ENCODE results near the gene CORT.
"Not testable (repeated sequence)": the region's sequence is repeated elsewhere in the genome, so short reads cannot be mapped to it uniquely, and the experiment has no call there.

Gene CORT

DNA sequence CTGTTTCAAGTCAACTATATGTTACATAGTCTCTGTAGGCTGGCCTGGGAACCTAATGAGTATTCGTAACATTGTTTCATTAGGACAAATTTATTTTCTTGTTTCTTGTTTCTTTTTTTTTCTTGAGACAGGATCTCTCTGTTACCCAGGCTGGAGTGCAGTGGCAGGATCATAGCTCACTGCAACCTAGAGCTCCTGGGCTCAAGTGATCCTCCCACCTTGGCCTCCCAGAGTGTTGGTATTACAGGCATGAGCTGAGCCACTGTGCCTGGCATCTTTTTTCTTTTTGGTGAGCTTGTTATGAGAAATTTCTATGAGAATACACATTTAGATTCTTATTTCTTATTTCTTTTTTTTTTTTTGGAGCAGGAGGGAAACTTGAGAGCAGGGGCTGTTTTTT, 12.8 kb upstream of the CORT start:
- DNase-seq = no peak

DNA sequence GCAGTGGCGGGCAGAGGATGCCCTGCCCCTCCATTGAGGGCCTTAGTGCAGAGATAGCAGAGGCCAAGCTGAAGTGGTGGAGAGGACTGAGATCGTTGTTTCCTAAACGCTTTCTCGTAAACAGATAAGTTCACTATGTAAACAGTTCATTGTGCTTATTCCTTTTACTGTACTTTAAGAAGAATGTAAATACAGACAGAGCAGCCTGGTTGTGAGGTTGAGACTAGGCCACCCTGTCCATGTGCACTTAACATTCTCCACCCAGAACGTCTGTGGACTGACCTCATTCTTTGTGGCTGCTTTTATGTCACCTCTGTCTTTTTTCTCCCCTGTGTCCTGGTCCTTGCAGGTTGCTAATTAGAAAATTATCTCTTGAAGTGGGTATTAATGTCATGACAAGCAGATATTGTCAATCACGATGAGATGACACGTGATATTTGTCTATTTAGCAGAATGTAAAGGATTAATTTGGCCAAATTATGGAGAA, 11.1 kb upstream of the CORT start:
- DNase-seq = no peak

DNA sequence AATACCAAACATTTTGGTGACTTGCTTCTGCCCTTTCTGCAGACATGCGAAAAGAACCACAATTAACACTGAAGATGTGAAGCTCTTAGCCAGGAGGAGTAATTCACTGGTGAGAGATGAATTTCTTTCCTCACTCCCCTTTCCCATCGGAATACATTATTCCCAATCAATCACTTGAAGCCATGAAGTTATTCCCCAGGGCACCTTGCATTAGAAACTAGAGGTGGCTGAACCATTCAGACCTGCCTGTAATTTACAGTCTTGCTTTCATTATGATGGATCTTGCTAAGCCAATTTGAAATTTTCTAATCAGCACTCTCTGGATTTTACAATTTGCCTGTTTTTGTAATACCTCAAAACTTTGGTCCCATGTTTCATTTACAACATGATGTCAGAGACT, 9.5 kb upstream of the CORT start:
- no peak for DNase-seq

DNA sequence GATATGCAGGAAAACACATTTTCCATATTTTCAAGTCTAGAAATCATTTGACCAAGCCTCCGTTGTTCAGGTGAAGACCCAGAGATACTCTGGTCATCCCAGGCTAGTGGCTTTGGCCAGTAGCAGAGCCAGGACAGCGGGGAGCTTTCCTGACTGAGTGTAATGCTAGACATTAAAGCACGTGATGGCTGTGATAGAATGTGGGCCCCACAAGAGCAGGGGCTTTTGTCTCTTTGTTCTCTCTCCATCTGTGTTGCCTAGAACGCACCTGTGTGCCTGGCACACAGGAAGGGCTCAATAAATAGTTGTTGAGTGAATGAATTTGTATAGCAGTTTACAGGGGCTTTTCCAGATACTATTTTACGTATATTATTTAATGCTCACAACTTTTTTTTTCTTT, 9.0 kb upstream of the CORT start:
- DNase-seq = no peak

DNA sequence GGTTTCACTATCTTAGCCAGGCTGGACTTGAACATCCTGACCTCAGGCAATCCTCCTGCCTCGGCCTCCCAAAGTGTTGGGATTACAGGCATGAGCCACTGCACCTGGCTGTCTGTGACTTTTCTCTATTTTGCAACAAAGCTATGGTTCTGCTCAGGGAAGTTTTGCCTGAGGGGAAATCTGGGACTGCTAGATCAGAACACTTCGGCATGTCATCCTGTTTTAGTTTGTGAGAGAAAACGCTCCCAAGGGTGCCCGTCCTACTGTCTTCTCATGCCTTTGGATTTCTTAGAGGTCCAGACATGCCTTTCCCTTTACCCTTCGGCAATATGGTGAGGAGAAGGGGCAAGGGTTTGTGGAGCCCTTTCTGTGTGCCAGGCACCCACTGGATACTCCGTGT, 5.6 kb upstream of the CORT start:
- no peak for DNase-seq

DNA sequence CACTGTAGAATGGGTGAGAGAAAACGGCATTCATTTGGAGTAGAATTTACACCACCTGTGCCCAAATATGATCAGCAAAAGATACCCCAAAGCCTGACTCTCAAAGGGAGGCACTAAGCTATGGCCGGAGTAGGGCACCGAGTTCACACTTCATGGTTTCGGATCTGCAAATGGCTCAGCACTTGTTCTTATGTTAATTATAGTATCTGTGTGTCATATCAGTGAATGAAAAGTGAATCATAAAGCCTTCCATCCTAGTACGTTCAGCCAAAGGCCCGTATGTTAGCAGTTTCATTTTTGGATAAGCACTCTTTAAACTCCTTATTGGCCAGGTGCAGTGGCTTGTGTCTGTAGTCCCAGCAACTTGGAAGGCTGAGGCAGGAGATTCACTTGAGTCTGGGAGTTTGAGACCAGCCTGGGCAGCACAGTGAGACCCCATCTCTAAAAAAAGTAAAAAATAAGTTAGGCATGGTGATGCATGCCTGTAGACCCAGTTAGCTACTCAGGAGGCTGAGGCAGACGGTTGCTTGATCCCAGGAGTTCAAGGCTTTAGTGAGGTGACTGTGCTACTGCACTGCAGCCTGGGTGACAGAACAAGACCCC, 4.9 kb upstream of the CORT start:
- no peak for DNase-seq

DNA sequence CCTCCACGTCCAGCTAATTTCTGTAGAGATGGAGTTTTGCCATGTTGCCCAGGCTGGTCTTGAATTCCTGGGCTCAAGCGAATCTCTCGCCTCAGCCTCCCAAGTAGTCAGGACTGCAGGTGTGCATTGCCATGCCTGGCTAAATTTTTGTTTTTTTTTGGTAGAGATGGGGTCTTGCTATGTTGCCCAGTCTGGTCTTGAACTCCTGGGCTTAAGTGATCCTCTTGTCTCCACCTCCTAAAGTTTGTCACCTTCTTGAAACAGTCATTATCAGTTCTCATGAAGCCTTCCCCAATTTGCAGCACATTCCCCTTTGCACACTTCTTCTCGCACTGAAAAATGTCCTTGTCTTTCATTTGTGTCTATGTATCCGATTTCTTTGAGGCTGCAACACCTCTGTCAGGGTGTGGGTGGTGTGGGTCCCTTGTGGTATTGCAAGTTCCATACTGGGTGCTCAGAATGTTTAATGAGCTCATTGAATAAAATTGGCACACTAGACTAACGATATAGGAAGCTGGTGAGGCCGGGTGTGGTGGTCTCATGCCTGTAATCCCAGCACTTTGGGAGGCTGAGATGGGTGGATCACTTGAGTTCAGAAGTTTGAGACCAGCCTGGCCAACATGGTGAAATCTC, 2.9 kb upstream of the CORT start:
- no peak for DNase-seq

DNA sequence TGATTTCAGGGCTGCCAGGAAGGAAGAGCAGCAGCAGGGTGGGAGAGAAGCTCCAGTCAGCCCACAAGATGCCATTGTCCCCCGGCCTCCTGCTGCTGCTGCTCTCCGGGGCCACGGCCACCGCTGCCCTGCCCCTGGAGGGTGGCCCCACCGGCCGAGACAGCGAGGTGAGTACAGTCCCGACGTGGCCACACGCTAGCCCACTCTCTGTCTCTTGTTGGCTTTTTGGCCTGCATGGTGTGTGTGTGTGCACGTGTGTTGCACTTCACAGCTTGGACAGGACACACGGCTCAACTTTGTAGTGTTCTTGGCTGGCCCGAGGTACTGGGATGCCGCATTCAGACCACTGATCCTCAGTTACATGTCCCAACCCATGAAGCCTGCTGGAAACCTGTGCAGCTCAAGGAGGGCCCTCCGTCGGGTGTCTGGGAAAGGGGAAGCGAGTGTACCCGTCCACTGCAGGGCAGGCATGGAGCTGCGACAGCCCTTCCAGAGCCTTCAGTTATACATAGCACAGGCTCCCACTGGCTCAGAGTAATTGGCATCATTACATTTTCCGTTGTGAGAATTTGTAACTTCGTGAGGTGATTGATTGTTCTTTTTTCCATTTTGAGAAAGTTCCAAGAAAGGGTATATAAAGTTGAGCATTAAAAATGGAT, 454 bp downstream of the CORT start:
- peak in 1 of 58 donors; percentile 9 for DNase-seq

DNA sequence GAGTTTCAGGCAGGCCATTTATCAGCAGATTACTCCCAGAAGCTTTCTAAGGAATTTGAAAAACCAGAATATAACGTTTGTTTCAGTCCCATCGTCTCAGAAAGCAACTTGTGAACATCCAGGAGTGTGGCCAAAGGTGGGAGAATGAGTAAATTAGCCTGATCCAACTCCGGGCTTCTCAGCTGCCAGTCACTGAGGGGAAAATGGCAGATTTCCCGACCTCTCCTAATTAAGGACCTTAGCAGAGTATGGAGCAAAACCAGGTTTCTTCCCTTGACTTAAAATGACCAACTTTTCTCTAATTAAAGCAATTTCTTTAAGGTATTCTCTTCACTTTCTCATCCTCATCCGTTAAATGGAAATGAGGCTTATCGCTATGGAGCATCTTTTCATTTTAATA, 1.0 kb downstream of the CORT start:
- peak in 1 of 58 donors; percentile 19 for DNase-seq

DNA sequence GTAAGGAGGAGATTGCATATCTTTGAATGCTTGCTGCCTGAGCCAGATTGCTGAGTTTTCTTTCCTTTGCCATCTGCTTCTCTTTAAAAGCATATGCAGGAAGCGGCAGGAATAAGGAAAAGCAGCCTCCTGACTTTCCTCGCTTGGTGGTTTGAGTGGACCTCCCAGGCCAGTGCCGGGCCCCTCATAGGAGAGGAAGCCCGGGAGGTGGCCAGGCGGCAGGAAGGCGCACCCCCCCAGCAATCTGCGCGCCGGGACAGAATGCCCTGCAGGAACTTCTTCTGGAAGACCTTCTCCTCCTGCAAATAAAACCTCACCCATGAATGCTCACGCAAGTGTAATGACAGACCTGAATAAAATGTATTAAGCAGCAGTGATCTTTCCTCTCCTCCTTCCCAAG, 1.5 kb downstream of the CORT start:
- DNase-seq = peak in 3 of 58 donors; percentile 4 to 20 (median 9)

DNA sequence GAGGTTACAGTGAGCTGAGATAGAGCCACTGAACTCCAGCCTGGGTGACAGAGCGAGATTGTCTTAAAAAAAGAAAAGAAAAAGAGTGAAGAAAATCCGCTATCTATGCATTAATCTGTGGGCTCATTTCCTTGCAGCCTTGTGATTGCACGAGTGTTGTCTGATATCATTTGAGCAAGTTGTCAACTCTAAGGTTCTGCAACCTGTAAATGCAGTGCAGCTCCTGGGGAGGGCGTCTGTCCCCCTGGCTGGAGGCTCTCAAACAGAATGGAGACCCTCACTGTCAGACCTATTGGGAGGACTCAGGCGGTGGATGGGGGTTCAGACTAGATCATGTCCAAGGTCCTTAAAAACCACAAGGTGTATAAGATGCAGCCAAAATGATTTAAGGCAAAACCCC, 6.2 kb downstream of the CORT start:
- no peak for DNase-seq

DNA sequence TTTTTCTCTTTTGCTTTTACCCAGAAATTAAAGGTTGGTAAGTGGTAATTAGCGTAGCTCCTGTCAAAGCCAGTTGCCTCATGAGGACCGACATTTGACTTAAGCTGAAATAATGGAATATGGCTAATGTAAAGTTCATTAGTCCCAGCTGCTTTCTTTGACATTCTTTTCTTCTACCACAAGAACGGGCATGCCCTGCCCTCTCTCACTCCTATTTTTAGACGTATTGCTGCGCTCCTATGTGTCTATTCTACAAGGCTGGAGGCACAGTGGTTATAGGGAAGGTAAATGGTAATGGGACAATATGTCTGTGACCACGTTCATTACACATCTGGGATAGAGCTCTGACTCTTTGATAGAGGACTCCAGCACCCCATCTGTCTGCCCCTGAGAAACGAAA, 6.8 kb downstream of the CORT start:
- DNase-seq = no peak

DNA sequence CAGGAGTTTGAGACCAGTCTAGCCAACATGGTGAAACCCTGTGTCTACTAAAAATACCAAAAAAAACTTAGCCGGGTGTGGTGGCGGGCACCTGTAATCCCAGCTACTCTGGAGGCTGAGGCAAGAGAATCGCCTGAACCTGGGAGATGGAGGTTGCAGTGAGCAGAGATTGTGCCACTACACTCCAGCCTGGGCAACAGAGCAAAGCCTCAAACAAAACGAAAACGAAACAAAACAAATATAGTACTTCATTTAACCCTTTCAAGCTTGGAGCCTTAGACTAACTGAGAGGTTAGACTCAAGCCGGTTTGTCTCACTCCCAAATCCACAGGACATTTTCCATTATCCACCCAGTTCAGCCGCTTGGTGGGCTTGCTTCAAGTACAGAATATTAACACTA, 7.6 kb downstream of the CORT start:
- not testable (repeated sequence) for DNase-seq

DNA sequence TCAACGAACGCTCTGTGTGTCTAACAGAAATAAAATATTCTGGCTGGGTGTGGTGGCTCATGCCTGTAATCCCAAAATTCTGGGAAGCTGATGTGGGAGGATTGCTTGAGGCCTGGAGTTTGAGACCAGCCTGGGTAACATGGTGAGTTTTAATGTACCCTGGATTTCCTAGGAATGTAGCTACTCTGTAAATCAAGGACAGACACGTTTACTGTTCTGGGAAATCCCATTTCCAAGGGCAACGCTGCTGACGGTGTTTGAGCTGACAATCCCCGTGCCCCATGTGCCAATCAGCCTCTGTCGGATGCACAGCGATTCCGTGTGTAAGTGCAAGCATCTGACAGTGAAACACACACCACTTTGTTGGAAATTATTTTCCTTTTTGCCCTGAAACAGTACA, 8.0 kb downstream of the CORT start:
- DNase-seq = no peak

DNA sequence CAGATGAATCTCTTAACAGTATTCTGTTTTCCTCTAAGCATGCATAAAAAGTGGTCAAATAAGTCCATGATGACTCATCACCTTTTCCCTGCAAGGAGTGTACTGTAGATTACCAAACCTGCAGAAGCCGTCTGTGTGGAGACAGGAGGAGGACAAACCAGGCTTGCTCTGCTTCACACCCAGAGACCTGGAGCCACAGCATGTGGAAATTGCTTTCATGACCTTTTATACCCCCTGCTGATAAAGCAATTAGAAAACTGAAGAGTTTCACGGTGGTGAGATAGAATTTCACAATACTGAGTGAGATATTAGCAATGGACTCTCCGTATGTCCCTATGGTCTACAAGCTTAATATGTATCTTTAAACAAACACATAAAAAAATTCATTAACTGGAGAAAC, 9.4 kb downstream of the CORT start:
- no peak for DNase-seq

DNA sequence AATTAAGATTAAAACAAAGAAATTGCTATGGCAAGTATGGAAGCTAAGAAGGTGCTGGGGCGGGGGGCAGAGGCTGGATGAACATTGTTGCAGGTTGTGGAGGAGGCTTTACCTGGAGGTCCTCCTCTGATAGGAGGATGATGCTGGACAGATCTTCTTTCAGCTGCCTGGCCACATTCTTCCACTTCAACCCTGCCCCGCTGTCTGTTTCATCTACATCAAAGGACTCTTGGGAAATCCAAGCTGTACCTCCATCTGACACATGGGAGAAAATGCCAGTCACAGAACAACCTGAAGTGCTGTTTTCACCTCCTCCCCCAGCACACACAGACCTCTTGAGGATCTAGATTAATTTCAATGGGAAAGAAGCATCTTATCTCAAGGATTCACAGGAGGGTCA, 17.2 kb downstream of the CORT start:
- no peak for DNase-seq

DNA sequence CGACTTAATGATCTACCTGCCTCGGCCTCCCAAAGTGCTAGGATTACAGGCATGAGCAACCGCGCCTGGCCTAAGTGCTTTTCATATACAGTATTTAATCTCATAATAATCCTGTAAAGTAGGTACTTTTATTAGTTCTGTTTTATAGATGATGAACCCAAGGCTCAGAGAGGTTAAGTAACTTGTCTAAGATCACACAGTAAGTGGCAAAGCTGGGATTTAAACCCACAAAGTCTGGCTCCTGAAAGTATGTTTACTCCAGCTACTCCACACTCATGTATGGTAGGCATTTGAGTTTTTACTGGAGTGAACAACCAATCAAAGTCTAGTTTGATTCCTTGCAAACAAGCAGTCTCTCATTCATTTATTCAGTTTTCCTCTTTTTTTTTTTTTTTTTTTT, 20.2 kb downstream of the CORT start:
- no peak for DNase-seq

DNA sequence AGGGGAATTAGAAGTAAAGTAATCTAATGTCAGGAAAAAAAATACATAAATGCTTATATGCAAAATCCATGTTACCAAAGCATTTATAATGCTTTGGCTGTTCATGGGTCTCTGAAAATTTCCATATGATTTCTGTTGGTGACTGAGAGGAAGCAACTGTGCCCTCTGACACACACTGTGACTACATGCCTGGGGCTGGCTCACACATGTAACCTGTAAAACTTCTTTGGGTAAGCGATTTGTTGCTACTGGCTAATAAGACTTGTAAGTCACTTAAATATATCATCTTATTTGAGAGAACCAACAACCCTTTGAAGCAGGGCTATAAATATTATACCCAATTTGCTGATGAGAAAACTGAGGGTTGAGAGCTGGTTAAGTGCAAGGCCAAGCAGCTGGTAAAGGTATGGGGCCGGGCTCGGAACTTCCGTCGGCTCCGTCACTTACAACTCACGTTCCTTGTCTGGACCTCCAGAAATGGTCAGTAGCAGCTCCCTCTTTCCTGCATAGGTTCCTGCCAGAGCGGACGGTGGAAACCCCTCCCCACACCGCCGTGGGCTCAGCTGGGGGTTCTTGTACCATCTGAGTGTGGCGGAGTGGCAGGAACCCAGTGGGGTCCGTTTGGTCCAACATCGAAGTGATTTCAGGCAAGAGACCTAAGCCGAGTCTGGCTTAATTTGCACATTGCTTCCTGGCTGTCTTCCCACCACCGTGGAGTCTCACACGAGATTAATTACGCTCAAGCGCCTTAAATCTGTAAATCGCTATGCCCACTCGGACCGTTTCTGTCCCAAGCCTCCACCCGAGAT, 21.8 kb downstream of the CORT start:
- DNase-seq = peak in 1 of 58 donors; percentile 54

DNA sequence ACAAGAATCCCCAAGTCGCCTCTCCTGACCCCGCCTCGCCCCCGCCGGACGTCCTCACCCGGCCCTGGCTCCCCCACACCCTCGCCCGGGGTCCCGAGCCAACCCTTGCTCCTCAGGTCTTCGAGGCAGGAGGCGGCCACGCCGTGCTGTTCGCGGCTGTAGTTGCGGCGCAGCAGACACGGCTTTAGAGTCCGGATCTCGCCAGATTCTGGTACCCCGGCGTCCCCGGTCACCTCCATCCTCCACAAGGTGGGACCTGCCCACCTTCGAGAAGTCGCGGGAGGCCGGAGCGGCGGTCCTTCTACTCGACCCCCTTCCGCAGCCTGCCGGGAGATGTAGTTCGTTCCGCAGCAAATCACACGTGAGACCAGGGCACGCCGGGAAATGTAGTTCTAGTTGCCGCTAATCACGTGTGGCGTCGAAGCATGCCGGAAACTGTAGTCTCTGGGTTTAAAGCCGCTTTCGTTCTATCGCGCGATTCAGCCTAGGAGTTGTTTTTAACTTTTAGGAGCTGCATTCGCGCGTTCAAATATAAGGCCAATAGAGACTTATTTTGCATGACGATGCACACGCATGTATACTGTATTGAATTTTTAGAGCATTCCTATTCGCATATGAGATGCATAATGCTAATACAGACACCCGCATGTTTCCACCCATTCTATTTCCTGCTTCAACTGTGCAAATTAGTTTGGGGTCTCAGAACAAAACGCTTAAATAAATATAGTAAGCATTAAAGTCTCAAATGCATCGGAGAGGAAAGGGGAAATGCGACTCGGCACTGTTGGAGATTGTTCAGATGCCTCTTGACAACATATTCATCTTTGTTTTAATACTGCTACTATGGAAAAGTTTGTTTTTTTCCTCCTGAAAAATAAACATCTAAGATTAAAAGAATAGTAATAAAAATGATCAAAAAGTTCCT, 22.7 kb downstream of the CORT start, which contains the start of gene DFFA:
Gene DFFA, minus strand, starts transcription at position 310 of the 925 bp plus-strand sequence. Its CDS starts 71 bp downstream, at position 239.
- DNase-seq = peak; percentile 15 to 97 (median 90)

DNA sequence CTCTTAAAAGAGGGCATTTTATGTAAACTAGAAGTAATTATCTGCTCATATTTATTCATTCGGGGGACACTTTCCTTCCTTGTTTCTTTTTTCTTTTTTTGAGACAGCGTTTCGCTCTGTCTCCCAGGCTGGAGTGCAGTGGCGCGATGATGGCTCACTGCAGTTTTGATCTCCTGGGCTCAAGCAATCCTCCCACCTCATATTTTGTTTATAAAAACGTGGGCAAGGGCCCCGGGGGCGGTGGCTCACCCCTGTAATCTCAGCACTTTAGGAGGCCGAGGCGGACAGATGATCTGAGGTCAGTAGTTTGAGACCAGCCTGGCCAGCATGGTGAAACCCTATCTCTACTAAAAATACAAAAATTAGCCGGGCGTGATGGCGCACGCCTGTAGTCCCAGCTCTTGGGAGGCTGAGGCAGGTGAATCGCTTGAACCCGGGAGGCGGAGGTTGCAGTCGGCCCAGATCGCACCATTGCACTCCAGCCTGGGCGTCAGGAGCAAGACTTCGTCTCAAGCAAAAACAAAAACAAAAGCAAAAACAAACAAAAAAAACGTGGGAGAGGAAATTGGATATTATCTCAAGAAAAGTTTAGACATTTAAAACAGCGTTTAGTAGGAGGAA, 23.4 kb downstream of the CORT start:
- DNase-seq = no peak

All from anterior cingulate cortex (tissue), 58 donors.